GM23338 (cell line): ENCODE results near the gene RTN4RL1. TPM values are rescaled to one million over a fixed set of nuclear protein-coding genes. Genes with fewer than 3 reads are reported as not detected.

Experiments
- ATAC-seq: fragments of 200-7000 bp; cut with Tn5 transposase; 3 replicates; pipeline ENCODE4 v1.9.1; 2020
- DNase-seq: peaks from one replicate; pipeline ENCODE4 v3.0.0-alpha.2; 2015; ENCODE audit warnings: low spot score
- H2AFZ ChIP-seq: fragments of 200-600 bp; sonication (generic); 2 replicates; pipeline ENCODE4 v1.8.0; 2016; ENCODE audit warnings: antibody characterized with exemption, mild to moderate bottlenecking, moderate library complexity
- H3F3A ChIP-seq: fragments of 200-600 bp; sonication (generic); replicated peaks from 2 replicates; pipeline ENCODE4 v1.8.0; 2017; ENCODE audit warnings: antibody characterized with exemption, mixed run types, low read depth
- H3K27ac ChIP-seq: fragments of 200-600 bp; sonication (generic); 2 replicates; pipeline ENCODE4 v1.6.1; 2016; ENCODE audit warnings: low read depth
- H3K27me3 ChIP-seq: fragments of 200-600 bp; sonication (generic); 2 replicates; pipeline ENCODE4 v1.8.0; 2016; ENCODE audit warnings: mild to moderate bottlenecking, mixed run types, moderate library complexity; ENCODE audit not compliant: insufficient read depth
- H3K36me3 ChIP-seq: fragments of 200-600 bp; sonication (generic); 2 replicates; pipeline ENCODE4 v1.8.0; 2016; ENCODE audit warnings: mild to moderate bottlenecking; ENCODE audit not compliant: insufficient read depth
- H3K4me1 ChIP-seq: fragments of 200-600 bp; sonication (generic); 2 replicates; pipeline ENCODE4 v1.8.0; 2016; ENCODE audit warnings: mild to moderate bottlenecking, moderate library complexity; ENCODE audit not compliant: insufficient read depth
- H3K4me2 ChIP-seq: fragments of 200-600 bp; sonication (generic); 2 replicates; pipeline ENCODE4 v1.7.1; 2017; ENCODE audit warnings: mixed run types
- H3K4me3 ChIP-seq: fragments of 200-600 bp; sonication (generic); 2 replicates; pipeline ENCODE4 v1.6.1; 2016; ENCODE audit warnings: mixed run types
- H3K79me2 ChIP-seq: fragments of 200-600 bp; sonication (generic); replicated peaks from 2 replicates; pipeline ENCODE4 v1.8.0; 2017; ENCODE audit warnings: mild to moderate bottlenecking; ENCODE audit not compliant: insufficient read depth
- H3K9me2 ChIP-seq: fragments of 200-600 bp; sonication (generic); 2 replicates; pipeline ENCODE4 v1.8.0; 2017; ENCODE audit not compliant: insufficient read depth
- H4K20me1 ChIP-seq: fragments of 200-600 bp; sonication (generic); replicated peaks from 2 replicates; pipeline ENCODE4 v1.8.0; 2017; ENCODE audit warnings: mild to moderate bottlenecking; ENCODE audit not compliant: insufficient read depth
- H3K27ac Mint-ChIP-seq: 2 replicates; pipeline ENCODE4 v1.8.0; 2020; ENCODE audit warnings: inconsistent platforms, mild to moderate bottlenecking, moderate library complexity, mixed read lengths
- H3K27me3 Mint-ChIP-seq: 3 replicates; pipeline ENCODE4 v1.8.0; 2022; ENCODE audit warnings: low read depth, mild to moderate bottlenecking, moderate library complexity, mixed read lengths, inconsistent platforms; ENCODE audit not compliant: insufficient read depth, poor library complexity
- H3K36me3 Mint-ChIP-seq: 3 replicates; pipeline ENCODE4 v1.8.0; 2021; ENCODE audit warnings: low read depth, mild to moderate bottlenecking, inconsistent platforms, moderate library complexity, mixed read lengths
- H3K4me1 Mint-ChIP-seq: 3 replicates; pipeline ENCODE4 v1.8.0; 2020; ENCODE audit warnings: mild to moderate bottlenecking, inconsistent platforms, mixed read lengths
- H3K4me3 Mint-ChIP-seq: 3 replicates; pipeline ENCODE4 v1.8.0; 2021; ENCODE audit warnings: moderate library complexity, mild to moderate bottlenecking, inconsistent platforms, mixed read lengths
- H3K9me3 Mint-ChIP-seq: 3 replicates; pipeline ENCODE4 v1.8.0; 2020; ENCODE audit warnings: moderate library complexity, mild to moderate bottlenecking, inconsistent platforms, mixed read lengths
- CREB1 ChIP-seq: fragments of 250-450 bp; sonication (Bioruptor Pico); IDR thresholded peaks from 2 replicates; pipeline ENCODE4 v1.5.0; 2020; ENCODE audit warnings: low read depth, mild to moderate bottlenecking, moderate library complexity
- CTCF ChIP-seq, 2 experiments: fragments of 200-600 bp in 1 of 2; sonication (generic) in 1 of 2; conservative IDR thresholded peaks; 2 replicates each; pipeline versions ENCODE4 v1.5.1 to v1.6.1; 2016 to 2017; ENCODE audit warnings: antibody characterized with exemption in 2 of 2, low read depth in 2 of 2, mild to moderate bottlenecking in 2 of 2, moderate library complexity in 1 of 2
- EZH2 ChIP-seq: fragments of 200-600 bp; sonication (generic); IDR thresholded peaks from one replicate; pipeline ENCODE4 v1.8.0; 2017; ENCODE audit warnings: antibody characterized with exemption, mild to moderate bottlenecking, low read depth; ENCODE audit not compliant: unreplicated experiment
- POLR2AphosphoS5 ChIP-seq: IDR thresholded peaks from 2 replicates; pipeline ENCODE4 v1.6.1; 2016; ENCODE audit warnings: antibody characterized with exemption, low read depth
- REST ChIP-seq: IDR thresholded peaks from one replicate; pipeline ENCODE4 v1.6.1; 2018; ENCODE audit warnings: antibody characterized with exemption; ENCODE audit not compliant: unreplicated experiment
- ZNF114 ChIP-seq: fragments of 250-450 bp; sonication (Bioruptor Pico); IDR thresholded peaks from 2 replicates; pipeline ENCODE4 v1.5.0; 2020; ENCODE audit warnings: mild to moderate bottlenecking, moderate library complexity
- ZNF331 ChIP-seq: fragments of 250-450 bp; sonication (Bioruptor Pico); IDR thresholded peaks from 2 replicates; pipeline ENCODE4 v1.5.0; 2020; ENCODE audit warnings: low read depth, mild to moderate bottlenecking, moderate library complexity
- ZNF462 ChIP-seq: fragments of 250-450 bp; sonication (Bioruptor Pico); IDR thresholded peaks from 2 replicates; pipeline ENCODE4 v1.5.0; 2020; ENCODE audit warnings: mild to moderate bottlenecking, moderate library complexity
- polyA plus RNA-seq: library from polyadenylated mRNA; unstranded; fragments of >200 nt; fragmentation: Nextera tagmentation; extraction: Ambion mirVana; gene quantifications from 2 replicates; pipeline ENCODE4 v1.2.1, GENCODE V29; 2016
- total RNA-seq: library from RNA; depleted of rRNA; stranded (reverse); fragments of >200 nt; shearing (Covaris generic); gene quantifications from 2 replicates; pipeline ENCODE4 v1.2.3, GENCODE V29; 2014
- TF ChIP-seq, protein P1 (sequence below): IDR thresholded peaks from 2 replicates; pipeline ENCODE4 v1.6.1; 2016; ENCODE audit warnings: antibody characterized with exemption

The RTN4RL1 gene
- total and polyA plus RNA-seq, 2 experiments from 2014 or later, result 0.17 TPM; not detected in 1

DNA sequence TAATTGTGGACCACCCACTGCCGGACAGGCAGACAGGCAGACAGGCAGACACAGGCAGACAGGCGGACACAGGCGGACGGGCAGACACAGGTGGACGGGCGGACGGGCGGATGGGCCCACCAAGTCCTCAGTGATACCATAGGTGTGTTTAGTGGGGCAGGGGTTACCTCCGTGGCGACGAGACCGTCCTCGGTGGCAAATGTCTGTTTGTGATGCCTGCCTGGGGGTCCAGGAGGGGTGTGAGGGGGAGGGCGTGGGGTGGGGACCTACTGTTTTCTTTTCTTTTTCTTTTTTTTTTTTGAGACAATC is 76.7 kb downstream of the RTN4RL1 start (continued):
- TF ChIP-seq REST (no peak), CREB1 (CRISPR knock-in tag) (no peak), CTCF (conservative IDR thresholded peaks at IDR 0.05; ENCODE audit: low read depth in 2 of 2) (no peak), ZNF114 (no peak)

- no peak overlapping the region for H3K4me2 ChIP-seq
- H3K27ac ChIP-seq, result no peak overlapping the region
- no peaks in the 10 kb centered on the region for H3K9me2 ChIP-seq
- Mint-ChIP-seq H3K9me3 (no peaks in the 10 kb centered on the region; the same call in 1 of the 3 replicates), H3K4me1 (peaks cover 8% of the 10 kb centered on the region), H3K27me3 (peaks cover 26% of the 10 kb centered on the region), H3K27ac (no peak overlapping the region), H3K36me3 (no peaks in the 10 kb centered on the region), H3K4me3 (no peak overlapping the region)
- no peaks in the 10 kb centered on the region for H3K36me3 ChIP-seq
- no peaks in the 10 kb centered on the region for H3K79me2 ChIP-seq
- no peaks in the 10 kb centered on the region for H3K27me3 ChIP-seq
- H3K4me1 ChIP-seq, result no peaks in the 10 kb centered on the region
- no peaks in the 10 kb centered on the region for H3F3A ChIP-seq
- no peak overlapping the region for H3K4me3 ChIP-seq
- DNase-seq (no peak), ATAC-seq (peak; percentile 28)
- no peak overlapping the region; the same call in 1 of the 2 replicates for H2AFZ ChIP-seq
- H4K20me1 ChIP-seq, result no peaks in the 10 kb centered on the region
- TF ChIP-seq, protein P1, sequence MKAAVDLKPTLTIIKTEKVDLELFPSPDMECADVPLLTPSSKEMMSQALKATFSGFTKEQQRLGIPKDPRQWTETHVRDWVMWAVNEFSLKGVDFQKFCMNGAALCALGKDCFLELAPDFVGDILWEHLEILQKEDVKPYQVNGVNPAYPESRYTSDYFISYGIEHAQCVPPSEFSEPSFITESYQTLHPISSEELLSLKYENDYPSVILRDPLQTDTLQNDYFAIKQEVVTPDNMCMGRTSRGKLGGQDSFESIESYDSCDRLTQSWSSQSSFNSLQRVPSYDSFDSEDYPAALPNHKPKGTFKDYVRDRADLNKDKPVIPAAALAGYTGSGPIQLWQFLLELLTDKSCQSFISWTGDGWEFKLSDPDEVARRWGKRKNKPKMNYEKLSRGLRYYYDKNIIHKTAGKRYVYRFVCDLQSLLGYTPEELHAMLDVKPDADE, result no peak
- TF ChIP-seq EZH2 (no peak), POLR2AphosphoS5 (no peak), ZNF331 (no peak), ZNF462 (no peak)
Observed at GRCh38 chr17:1947743-1948516, 77.2 kb downstream of the RTN4RL1 start.
